Measurements from ENCODE around the gene ATP6V1D.

ATP6V1D gene

DNA sequence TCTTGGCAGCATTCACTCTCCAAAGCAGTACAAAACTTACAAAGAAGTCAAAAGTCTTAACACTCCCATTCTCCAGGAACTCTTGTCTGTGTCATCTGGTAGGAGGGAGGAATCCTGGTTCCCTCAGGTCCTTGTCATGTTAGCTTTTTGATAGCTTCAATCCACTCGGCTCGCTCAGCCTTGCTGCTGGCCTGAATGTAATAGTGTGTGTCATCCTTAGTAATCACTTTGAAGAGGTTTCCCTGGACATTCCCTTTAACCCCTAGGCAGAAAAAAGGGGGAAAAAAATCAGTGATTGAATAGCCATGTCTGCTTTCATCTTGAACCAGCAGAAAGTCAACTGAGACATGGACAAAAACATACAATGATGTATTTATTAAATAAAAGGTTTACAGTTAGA, 27.6 kb upstream of the ATP6V1D start:
- no peak for DNase-seq
- H2AFZ ChIP-seq (ENCODE audit: low read length) = no peak overlapping the region
- H3F3A ChIP-seq (ENCODE audit: insufficient read depth, low read length) = no peaks in the 10 kb centered on the region
- TF ChIP-seq, protein P1, sequence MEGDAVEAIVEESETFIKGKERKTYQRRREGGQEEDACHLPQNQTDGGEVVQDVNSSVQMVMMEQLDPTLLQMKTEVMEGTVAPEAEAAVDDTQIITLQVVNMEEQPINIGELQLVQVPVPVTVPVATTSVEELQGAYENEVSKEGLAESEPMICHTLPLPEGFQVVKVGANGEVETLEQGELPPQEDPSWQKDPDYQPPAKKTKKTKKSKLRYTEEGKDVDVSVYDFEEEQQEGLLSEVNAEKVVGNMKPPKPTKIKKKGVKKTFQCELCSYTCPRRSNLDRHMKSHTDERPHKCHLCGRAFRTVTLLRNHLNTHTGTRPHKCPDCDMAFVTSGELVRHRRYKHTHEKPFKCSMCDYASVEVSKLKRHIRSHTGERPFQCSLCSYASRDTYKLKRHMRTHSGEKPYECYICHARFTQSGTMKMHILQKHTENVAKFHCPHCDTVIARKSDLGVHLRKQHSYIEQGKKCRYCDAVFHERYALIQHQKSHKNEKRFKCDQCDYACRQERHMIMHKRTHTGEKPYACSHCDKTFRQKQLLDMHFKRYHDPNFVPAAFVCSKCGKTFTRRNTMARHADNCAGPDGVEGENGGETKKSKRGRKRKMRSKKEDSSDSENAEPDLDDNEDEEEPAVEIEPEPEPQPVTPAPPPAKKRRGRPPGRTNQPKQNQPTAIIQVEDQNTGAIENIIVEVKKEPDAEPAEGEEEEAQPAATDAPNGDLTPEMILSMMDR (IDR thresholded peaks at IDR 0.05; ENCODE audit: low read length) = no peak
- TF ChIP-seq EZH2phosphoT487 (IDR thresholded peaks at IDR 0.05; ENCODE audit: low read length) (no peak), EZH2 (optimal IDR thresholded peaks at IDR 0.05; ENCODE audit: low read depth, low read length) (no peak)
- H3K9me2 ChIP-seq (replicated peaks; ENCODE audit: insufficient read depth, low read length) = no peaks in the 10 kb centered on the region
- H3K4me2 ChIP-seq (ENCODE audit: low read depth, low read length) = no peak overlapping the region
- no peaks in the 10 kb centered on the region for H4K20me1 ChIP-seq (ENCODE audit: insufficient read depth, low read length)
- H3K27ac ChIP-seq (ENCODE audit: low read length) = no peak overlapping the region
- H3K4me3 ChIP-seq (ENCODE audit: low read length) = no peak overlapping the region
- no peaks in the 10 kb centered on the region for H3K27me3 ChIP-seq (replicated peaks; ENCODE audit: insufficient read depth, low read length)
- H3K9me3 ChIP-seq (replicated peaks; ENCODE audit: insufficient read depth, low read length) = no peaks in the 10 kb centered on the region
- no peaks in the 10 kb centered on the region for H3K79me2 ChIP-seq (ENCODE audit: low read length)
- no peaks in the 10 kb centered on the region for H3K4me1 ChIP-seq (ENCODE audit: low read length)
- peaks cover 3% of the 10 kb centered on the region; the same call in 1 of the 2 replicates for H3K36me3 ChIP-seq (replicated peaks; ENCODE audit: insufficient read depth, low read length)
- H3K9ac ChIP-seq (ENCODE audit: low read length) = no peak overlapping the region

DNA sequence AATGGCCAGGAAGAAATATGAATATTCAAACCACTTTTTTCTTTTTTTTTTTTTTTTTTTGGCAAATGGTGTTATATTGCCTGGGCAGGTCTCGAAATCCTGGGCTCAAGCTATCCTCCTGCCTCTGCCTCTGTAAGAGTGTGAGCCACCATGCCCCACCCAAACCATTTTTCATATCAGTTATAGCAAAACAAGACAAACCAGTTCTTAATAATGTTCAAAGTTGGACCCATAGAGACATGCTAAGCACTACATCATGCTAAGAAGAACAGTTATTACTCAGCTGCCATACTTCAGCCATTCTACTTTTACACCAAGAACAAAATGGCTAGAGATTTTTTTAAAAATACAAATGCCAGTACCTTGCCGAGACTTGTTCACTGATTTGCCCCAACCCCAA, 26.0 kb upstream of the ATP6V1D start:
- Histone ChIP-seq H3K9ac (ENCODE audit: low read length) (no peak overlapping the region), H3K27me3 (replicated peaks; ENCODE audit: insufficient read depth, low read length) (no peaks in the 10 kb centered on the region), H4K20me1 (ENCODE audit: insufficient read depth, low read length) (no peaks in the 10 kb centered on the region), H3K36me3 (replicated peaks; ENCODE audit: insufficient read depth, low read length) (peaks cover 15% of the 10 kb centered on the region; the same call in 1 of the 2 replicates), H3K27ac (ENCODE audit: low read length) (no peak overlapping the region), H3K9me2 (replicated peaks; ENCODE audit: insufficient read depth, low read length) (no peaks in the 10 kb centered on the region), H3K9me3 (replicated peaks; ENCODE audit: insufficient read depth, low read length) (no peaks in the 10 kb centered on the region), H3K4me3 (ENCODE audit: low read length) (no peak overlapping the region), H2AFZ (ENCODE audit: low read length) (no peak overlapping the region), H3K4me1 (ENCODE audit: low read length) (no peaks in the 10 kb centered on the region), H3K4me2 (ENCODE audit: low read depth, low read length) (no peak overlapping the region), H3F3A (ENCODE audit: insufficient read depth, low read length) (no peaks in the 10 kb centered on the region), H3K79me2 (ENCODE audit: low read length) (no peaks in the 10 kb centered on the region)
- DNase-seq = no peak
- TF ChIP-seq EZH2 (optimal IDR thresholded peaks at IDR 0.05; ENCODE audit: low read depth, low read length) (no peak), EZH2phosphoT487 (IDR thresholded peaks at IDR 0.05; ENCODE audit: low read length) (no peak)
- TF ChIP-seq, protein P1 (IDR thresholded peaks at IDR 0.05; ENCODE audit: low read length) = no peak

DNA sequence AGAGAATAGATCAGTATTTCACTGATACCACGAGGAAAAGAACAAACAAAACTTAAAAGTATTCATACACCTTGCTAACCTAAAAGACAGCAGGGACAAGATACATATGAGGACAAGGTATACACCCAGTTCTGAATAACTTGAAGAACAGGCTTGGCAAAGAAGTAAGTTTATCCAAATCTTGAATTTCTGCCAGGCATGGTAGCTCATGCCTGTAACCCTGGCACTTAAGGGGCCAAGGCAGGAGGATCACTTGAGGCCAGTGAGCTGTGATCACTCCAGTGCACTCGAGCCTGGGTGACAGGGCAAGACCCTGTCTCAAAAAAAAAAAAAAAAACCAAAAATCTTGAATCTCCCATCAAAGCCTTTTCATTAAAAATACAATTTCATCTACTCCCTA, 25.5 kb upstream of the ATP6V1D start:
- Histone ChIP-seq H3F3A (ENCODE audit: insufficient read depth, low read length) (no peaks in the 10 kb centered on the region), H3K27me3 (replicated peaks; ENCODE audit: insufficient read depth, low read length) (no peaks in the 10 kb centered on the region), H3K79me2 (ENCODE audit: low read length) (no peaks in the 10 kb centered on the region), H3K9me2 (replicated peaks; ENCODE audit: insufficient read depth, low read length) (no peaks in the 10 kb centered on the region), H3K9ac (ENCODE audit: low read length) (no peak overlapping the region), H3K9me3 (replicated peaks; ENCODE audit: insufficient read depth, low read length) (no peaks in the 10 kb centered on the region), H3K36me3 (replicated peaks; ENCODE audit: insufficient read depth, low read length) (peaks cover 15% of the 10 kb centered on the region; the same call in 1 of the 2 replicates), H3K4me1 (ENCODE audit: low read length) (no peaks in the 10 kb centered on the region), H4K20me1 (ENCODE audit: insufficient read depth, low read length) (no peaks in the 10 kb centered on the region), H3K4me2 (ENCODE audit: low read depth, low read length) (no peak overlapping the region), H2AFZ (ENCODE audit: low read length) (no peak overlapping the region), H3K4me3 (ENCODE audit: low read length) (no peak overlapping the region), H3K27ac (ENCODE audit: low read length) (no peak overlapping the region)
- DNase-seq = no peak
- TF ChIP-seq, protein P1 (IDR thresholded peaks at IDR 0.05; ENCODE audit: low read length) = no peak
- TF ChIP-seq EZH2phosphoT487 (IDR thresholded peaks at IDR 0.05; ENCODE audit: low read length) (no peak), EZH2 (optimal IDR thresholded peaks at IDR 0.05; ENCODE audit: low read depth, low read length) (no peak)
